Activated CD8-positive, alpha-beta memory T cell treated with anti-CD3 and anti-CD28 coated beads for 36 hours (primary cell): Measurements from ENCODE around the gene TOGARAM2. TPM values are rescaled to one million over a fixed set of nuclear protein-coding genes. Genes with fewer than 3 reads are reported as not detected.
"Not testable (repeated sequence)": the region's sequence is repeated elsewhere in the genome, so short reads cannot be mapped to it uniquely, and the experiment has no call there.

Source experiments
- CTCF ChIA-PET: fragments of 350-600 bp; sonication (Branson Sonifier 250); formaldehyde crosslinking; loops from one replicate; lab custom pipeline; 2021; ENCODE audit warnings: antibody characterized with exemption; lab: Charles Lee
- POLR2A ChIA-PET: fragments of 350-600 bp; sonication (Branson Sonifier 250); formaldehyde crosslinking; loops from one replicate; lab custom pipeline; 2021; ENCODE audit warnings: antibody characterized with exemption; lab: Charles Lee
- total RNA-seq, 2 experiments: library from RNA; stranded (reverse); gene quantifications; one replicate each; pipeline ENCODE4 v1.2.3, GENCODE V29; 2021

TOGARAM2 gene
- total RNA-seq, 2 experiments from 2014 or later, result 5.7 to 6.4 TPM

GRCh38 chr2:28972778-28973335 is 8.2 kb upstream of the TOGARAM2 start:
- POLR2A ChIA-PET, result no interaction called here
- CTCF ChIA-PET, result no interaction called here

- CTCF ChIA-PET, result interaction anchor here (0.6 kb wide), 2 partner anchors 80 to 137 kb away, joined by 3 to 4 read pairs; partner anchors contain the start of gene WDR43
- POLR2A ChIA-PET, result no interaction called here
Measured at GRCh38 chr2:28974252-28974651, 6.8 kb upstream of the TOGARAM2 start.

DNA sequence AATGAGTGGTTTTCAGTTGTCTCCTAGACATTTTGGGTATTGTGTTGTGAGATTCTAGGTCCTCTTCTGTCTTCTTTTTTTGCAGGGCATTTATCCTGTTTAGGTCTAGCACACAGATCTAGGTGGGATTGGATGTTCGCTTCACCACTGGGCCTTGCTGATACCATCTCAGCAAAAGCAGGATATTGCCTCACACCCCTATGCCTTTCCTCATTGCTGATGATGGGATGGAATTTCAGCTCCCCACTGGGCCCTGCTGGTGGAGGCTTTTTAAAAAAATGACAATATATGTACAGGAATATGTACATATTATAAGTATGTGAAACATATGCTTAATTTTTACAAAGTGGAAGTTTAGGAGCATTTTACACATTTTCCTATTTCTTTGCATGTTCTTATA is 5.4 kb upstream of the TOGARAM2 start:
- POLR2A ChIA-PET, result no interaction called here
- CTCF ChIA-PET, result no interaction called here

DNA sequence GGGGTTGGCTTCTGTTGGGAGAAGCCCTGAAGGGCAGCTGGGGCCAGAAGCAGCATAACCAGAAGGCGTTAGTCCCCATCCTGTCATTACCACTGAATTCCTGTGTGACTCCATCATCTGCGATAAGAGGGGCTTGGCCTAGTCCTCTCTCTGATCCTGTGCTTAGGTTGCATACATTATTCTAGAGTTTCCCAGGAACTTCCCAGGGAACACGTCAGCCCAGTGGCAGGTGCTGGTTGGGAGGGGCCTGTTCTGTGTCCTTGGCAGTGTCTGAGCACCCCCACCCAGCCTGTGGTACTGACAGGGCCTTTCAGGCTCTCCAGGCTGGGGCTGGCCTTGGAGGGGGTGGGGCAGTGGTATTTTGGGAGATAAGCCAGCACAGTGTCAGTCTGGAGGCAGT is 4.5 kb upstream of the TOGARAM2 start:
- POLR2A ChIA-PET, result no interaction called here
- CTCF ChIA-PET, result no interaction called here

- ChIA-PET POLR2A (no interaction called here), CTCF (no interaction called here)
Measured at GRCh38 chr2:28977176-28977875, 3.8 kb upstream of the TOGARAM2 start.

DNA sequence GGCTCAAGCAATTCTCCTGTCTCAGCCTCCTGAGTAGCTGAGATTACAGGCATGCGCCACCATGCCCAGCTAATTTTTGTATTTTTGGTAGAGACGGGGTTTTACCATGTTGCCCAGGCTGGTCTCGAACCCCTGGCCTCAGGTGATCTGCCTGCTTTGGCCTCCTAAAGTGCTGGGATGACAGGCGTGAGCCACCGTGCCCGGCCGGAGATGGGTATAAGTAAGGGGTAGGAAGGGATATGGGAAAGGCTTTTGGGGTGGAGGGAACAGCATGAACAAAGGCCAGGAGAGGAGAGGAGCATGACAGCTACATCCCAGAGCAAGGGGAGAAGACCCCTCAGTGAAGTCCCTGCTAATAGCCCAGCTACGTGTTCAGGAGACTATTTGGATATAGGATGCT is 3.1 kb upstream of the TOGARAM2 start:
- POLR2A ChIA-PET, CTCF ChIA-PET: not testable (repeated sequence)

GRCh38 chr2:28978606-28979005 is 2.5 kb upstream of the TOGARAM2 start:
- POLR2A ChIA-PET, result no interaction called here
- CTCF ChIA-PET, result no interaction called here

GRCh38 chr2:28979041-28979440 is 2.1 kb upstream of the TOGARAM2 start:
- ChIA-PET POLR2A (no interaction called here), CTCF (interaction anchor here (0.6 to 1.5 kb wide), 2 partner anchors 9 to 12 kb away, joined by 3 read pairs; no protein-coding TSS in a partner anchor)

DNA sequence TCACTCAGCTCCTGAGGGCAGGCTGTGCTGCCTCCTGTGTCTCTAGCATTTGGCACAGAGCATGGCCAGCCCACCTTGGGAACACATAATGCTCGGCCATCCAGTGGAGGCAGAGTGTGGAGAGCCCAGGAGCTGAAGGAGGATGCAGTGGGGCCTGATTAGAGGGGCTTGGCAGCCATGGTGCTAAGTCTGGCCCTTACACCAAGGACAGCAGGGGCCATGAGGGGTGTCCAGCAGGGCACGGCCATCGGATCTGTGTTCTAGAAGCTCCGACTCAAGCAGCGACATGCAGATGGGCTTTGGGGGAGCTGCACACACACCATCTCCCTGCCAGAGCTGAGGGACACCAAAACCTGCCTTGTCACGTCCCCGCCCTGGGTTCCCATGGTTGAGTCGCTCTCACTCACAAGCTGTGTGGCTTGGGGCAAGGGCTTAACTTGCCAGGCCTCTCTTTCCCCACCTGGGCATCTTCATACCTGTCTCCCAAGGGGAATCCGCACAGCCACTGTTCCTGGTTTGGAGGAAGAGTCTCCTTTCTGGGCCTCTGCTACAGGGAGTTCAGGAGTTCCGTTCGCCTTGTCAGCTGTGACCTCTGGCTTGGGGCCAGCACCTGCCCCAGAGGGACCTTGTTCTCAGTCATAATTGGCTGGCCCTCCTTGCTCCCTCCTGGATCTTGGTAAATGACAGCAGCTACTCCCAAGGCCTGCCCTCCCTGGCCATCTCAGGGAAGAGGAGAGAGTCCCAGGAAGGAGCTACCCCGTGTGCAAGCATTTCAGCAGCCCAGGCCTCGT is 1.3 kb upstream of the TOGARAM2 start:
- CTCF ChIA-PET, result interaction anchor here (0.6 to 1.5 kb wide), 3 partner anchors 9 to 136 kb away, joined by 3 read pairs; no protein-coding TSS in a partner anchor

DNA sequence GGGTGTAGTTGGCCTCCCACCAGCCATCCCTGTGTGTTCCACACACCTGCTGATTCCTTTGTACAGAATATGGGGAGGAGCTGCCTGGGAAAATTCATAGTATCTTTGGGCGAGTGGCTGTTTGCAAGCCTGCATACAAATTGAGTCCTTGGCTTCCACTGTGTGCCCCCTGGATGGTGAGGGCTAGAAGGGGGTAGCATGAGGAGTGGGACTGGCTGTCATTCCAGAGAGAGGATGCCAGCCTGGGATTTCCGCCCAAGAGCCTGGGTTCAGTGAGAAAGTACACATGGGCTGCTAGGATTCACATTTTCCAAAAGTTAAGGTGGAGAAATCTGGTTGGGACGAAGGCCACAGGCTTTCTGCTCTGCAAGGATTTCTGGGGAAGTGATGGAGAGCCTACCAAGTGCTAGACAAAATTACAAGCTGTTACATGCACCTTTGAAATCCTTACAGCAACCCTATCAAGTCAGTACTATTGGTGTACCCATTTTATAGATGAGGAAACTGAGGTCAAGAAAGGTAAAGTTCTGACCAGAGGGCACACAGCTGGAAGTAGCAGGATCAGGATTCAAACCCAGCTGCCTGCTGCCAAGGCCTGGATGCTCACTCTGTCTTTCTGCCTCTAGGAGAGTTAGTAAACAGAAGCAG is 606 bp upstream of the TOGARAM2 start:
- ChIA-PET POLR2A (no interaction called here), CTCF (interaction anchor here (0.9 to 1.5 kb wide), 2 partner anchors 10 to 136 kb away, joined by 3 read pairs; no protein-coding TSS in a partner anchor)

More for the DNA sequence above, 1.3 kb upstream of the TOGARAM2 start:
- POLR2A ChIA-PET, result no interaction called here

DNA sequence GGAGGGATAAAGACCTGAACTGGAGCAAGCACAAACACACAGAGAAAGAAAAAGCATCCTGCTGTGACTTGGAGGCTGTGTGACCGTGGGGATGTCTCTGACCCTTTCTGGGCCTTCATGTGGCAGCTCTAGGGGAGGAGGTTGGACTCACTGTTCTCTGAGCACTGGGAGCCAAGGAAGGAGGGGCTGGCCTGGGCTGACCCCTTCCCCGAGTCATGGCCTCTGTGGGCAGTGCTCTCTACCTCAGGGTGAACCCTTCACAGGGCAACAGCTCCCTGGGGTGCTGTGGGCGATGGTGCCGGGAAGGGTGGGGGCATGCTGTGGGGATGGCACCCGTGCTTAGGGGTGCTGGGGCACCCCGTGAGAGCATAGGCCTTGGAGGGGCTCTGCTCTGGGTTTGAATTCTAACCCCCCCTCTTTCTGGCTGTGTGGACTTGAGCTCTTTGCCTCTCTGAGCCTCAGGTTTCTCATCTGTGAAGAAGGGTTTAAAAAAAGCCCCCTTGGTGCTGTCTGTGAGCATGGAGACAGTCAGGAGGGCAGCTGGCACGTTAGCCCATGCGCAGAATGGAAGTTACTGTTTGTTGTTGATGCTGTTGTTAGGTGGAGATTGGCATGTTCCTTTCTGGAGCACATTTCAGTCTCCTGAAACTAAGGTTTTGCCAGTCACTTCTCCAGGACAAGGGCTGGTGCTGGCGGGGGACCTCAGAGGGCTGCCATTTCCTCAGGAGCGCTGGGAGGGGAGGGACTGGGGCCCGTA is 700 bp downstream of the TOGARAM2 start:
- CTCF ChIA-PET, result no interaction called here
- POLR2A ChIA-PET, result no interaction called here

- POLR2A ChIA-PET, result no interaction called here
Measured at GRCh38 chr2:28982381-28982950, 1.4 kb downstream of the TOGARAM2 start.

DNA sequence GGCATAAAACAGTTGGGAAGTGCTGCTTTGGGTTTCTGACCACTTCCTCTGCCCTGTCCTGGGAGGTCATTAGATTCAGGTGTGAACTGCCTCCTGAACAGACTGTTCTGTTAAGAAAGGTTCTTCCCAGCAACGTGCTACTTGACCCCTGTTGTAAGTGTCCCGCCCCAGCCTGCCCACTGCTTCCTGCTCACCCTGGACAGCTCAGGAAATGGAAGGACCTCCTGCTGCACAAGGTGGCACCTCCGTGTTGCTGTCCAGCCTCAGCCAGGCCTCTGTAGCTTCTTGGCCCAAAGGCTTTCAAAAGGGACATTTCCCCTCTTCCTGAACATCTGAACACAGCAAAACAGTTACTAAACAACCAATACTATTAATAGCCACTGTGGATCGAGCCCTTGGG is 5.3 kb downstream of the TOGARAM2 start:
- ChIA-PET CTCF (no interaction called here), POLR2A (no interaction called here)

More at GRCh38 chr2:28982381-28982950, 1.4 kb downstream of the TOGARAM2 start:
- CTCF ChIA-PET, result no interaction called here

GRCh38 chr2:28989973-28990372 is 8.9 kb downstream of the TOGARAM2 start:
- ChIA-PET POLR2A (no interaction called here), CTCF (no interaction called here)

DNA sequence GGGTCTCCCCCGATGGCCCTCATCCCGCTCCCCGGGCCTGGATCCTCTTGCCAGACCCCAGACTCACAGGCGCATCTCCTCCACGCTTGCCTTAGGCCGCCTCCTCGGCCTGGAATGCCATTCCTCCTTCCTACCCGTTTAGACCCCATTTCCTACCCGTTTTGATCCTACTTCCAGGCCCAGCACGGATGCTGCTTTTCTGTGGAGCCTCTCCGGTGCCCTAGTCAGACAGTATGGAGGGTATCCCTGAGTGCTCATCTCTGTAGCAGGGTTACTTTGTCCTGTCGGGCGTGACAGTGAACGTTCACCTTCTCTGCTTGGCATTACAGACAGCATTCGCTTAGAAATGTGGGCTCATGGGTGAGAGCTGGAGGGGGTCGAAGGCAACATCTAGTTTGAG is 9.3 kb downstream of the TOGARAM2 start:
- CTCF ChIA-PET, result no interaction called here
- POLR2A ChIA-PET, result no interaction called here

DNA sequence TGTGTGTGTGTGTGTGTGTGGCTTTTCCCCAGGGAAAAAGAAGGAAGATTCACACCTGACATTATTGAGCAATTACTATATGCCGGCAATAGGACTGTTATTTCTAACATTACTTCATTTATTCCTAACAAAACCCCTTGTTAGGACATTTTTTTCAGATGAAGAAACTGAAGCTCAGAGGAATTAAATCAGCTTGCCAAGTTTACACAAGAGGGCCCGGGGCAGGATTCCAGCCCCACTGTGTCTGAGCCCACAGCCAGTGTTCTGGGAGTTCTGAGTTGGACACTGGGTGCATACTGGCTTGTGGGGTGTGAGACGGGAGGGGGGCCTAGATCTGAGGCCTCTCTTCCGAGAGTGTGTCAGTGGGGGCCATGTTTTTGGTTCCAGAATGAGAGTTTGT is 9.9 kb downstream of the TOGARAM2 start:
- CTCF ChIA-PET, result interaction anchor here (0.7 kb wide), 1 partner anchor 12 kb away, joined by 3 read pairs; no protein-coding TSS in a partner anchor

GRCh38 chr2:28991460-28991859 is 10.4 kb downstream of the TOGARAM2 start:
- ChIA-PET CTCF (interaction anchor here (0.7 kb wide), 1 partner anchor 12 kb away, joined by 3 read pairs; no protein-coding TSS in a partner anchor), POLR2A (no interaction called here)

More for the DNA sequence above, 9.9 kb downstream of the TOGARAM2 start:
- POLR2A ChIA-PET, result no interaction called here

DNA sequence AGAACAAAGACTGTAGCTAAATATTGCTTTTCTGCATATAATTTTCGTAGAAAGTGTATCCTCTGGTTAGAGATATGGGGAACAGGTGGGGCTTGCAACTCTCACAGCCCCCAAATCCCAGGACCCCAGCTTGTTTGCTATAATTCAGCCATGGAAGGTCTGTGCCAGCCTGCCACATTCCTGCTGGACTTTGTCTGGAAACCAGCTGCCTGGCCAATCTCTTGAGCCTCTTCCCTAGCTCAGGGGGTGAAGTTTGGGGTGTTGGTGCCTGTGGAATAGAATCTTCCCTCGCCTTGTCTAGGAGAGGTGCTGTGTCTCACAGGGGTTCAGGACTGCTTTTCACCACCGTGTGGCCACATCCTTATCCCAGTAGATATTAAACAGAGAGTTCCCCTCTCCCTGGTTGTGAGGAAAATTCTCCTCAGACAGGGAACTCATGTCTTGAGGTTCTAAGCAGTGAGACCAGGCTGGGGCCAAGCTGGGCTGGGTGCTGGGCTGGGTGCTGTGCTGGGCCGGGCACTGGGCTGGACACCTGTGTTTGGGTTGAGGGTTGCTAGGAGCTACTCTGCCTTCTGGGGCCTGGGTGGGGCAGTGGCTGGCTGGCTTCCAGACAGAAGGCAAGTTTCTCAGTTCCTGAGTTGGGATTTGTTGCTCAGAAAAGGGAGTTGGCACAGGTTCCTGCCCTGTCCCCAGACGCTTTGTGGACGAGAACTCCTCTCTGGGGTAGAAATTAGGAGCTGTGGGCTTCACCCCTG is 12.3 kb downstream of the TOGARAM2 start:
- ChIA-PET CTCF (no interaction called here), POLR2A (interaction anchor here (0.7 kb wide), 1 partner anchor 8 kb away, joined by 4 read pairs; no protein-coding TSS in a partner anchor)
